KG1 (cell line): ENCODE results near the gene PSMD14.

Experiments used
- DNase-seq: peaks from one replicate; lab custom pipeline; 2025; lab: John Stamatoyannopoulos, UW

PSMD14 gene

GRCh38 chr2:161382747-161383146 lies 74.5 kb downstream of the PSMD14 start:
- DNase-seq, result no peak

GRCh38 chr2:161384864-161385263 lies 76.6 kb downstream of the PSMD14 start:
- no peak for DNase-seq

- no peak for DNase-seq
Measured at GRCh38 chr2:161386228-161386824, 78.1 kb downstream of the PSMD14 start.

GRCh38 chr2:161388146-161388779 lies 80.0 kb downstream of the PSMD14 start:
- peak; percentile 13 for DNase-seq

GRCh38 chr2:161391737-161392506 lies 83.7 kb downstream of the PSMD14 start:
- DNase-seq, result no peak

- no peak for DNase-seq
Measured at GRCh38 chr2:161400076-161400475, 91.9 kb downstream of the PSMD14 start.

- no peak for DNase-seq
Measured at GRCh38 chr2:161402297-161402696, 94.1 kb downstream of the PSMD14 start.

GRCh38 chr2:161406316-161406715 lies 98.1 kb downstream of the PSMD14 start:
- no peak for DNase-seq

GRCh38 chr2:161407597-161407996 lies 99.4 kb downstream of the PSMD14 start:
- no peak for DNase-seq

GRCh38 chr2:161409308-161409907 lies 101.2 kb downstream of the PSMD14 start:
- DNase-seq, result no peak

- no peak for DNase-seq
Measured at GRCh38 chr2:161412346-161412745, 104.1 kb downstream of the PSMD14 start.

- DNase-seq, result no peak
Measured at GRCh38 chr2:161414042-161415033, 106.1 kb downstream of the PSMD14 start.

- DNase-seq, result peak; percentile 60
Measured at GRCh38 chr2:161415034-161415986, 107.1 kb downstream of the PSMD14 start.

- no peak for DNase-seq
Measured at GRCh38 chr2:161415987-161416707, 107.9 kb downstream of the PSMD14 start, which contains the start of gene TBR1. Gene TBR1 (plus strand): TSS chr2:161416297. CDS start chr2:161416411, 114 bp downstream.

- DNase-seq, result no peak
Measured at GRCh38 chr2:161416708-161417437, 108.6 kb downstream of the PSMD14 start.

- DNase-seq, result no peak
Measured at GRCh38 chr2:161417438-161418274, 109.4 kb downstream of the PSMD14 start.

GRCh38 chr2:161418275-161418714 lies 110.1 kb downstream of the PSMD14 start:
- no peak for DNase-seq
